Measurements from ENCODE around the gene ARG2. TPM values are rescaled to one million over a fixed set of nuclear protein-coding genes. Genes with fewer than 3 reads are reported as not detected.

ARG2 gene
- total RNA-seq, 1 experiment from 2014 or later: 35.2 TPM

DNA sequence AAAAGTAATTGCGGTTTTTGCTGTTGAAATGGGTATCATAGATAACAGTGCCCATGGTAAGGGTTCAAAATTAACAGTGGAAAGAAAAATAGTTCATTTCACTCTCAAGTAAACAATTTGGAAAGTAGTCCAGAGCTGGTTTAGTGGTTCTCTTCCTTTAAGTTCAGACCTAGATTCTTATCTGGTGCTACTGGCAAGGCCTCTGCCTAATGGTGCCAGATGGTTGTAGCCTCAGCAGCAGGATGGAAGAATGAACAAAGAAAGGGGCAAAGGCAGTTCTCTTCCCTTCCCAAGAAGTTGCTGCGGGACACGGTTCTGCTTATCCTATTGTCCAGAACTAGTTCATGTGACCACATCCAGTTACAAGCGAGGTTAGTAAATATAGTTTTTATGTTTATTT, 10.5 kb downstream of the ARG2 start:
- no peaks in the 10 kb centered on the region for H3K4me1 ChIP-seq (ENCODE audit: insufficient read depth, low read length)
- H2BK20ac ChIP-seq (ENCODE audit: low read depth, low read length, poor library complexity, severe bottlenecking): no peak overlapping the region
- no peak overlapping the region for H4K91ac ChIP-seq (ENCODE audit: insufficient read length, low read depth, low read length)
- H4K20me1 ChIP-seq (ENCODE audit: control insufficient read depth, insufficient read depth, insufficient read length): no peaks in the 10 kb centered on the region
- no peak overlapping the region for H4K5ac ChIP-seq (ENCODE audit: insufficient read length, low read depth, low read length)
- TF ChIP-seq CTCF (conservative IDR thresholded peaks at IDR 0.05): no peak
- no peak overlapping the region for H2BK5ac ChIP-seq (ENCODE audit: insufficient read length, low read length)
- H2AK5ac ChIP-seq (ENCODE audit: insufficient read length, low read length): no peak overlapping the region
- no peak overlapping the region for H3K4me2 ChIP-seq (ENCODE audit: insufficient read depth, insufficient read length, low read length)
- H3K79me2 ChIP-seq (ENCODE audit: insufficient read depth, low read length): no peaks in the 10 kb centered on the region
- H3K14ac ChIP-seq (ENCODE audit: insufficient read depth, low read length): no peak overlapping the region
- H2BK12ac ChIP-seq (ENCODE audit: insufficient read length, low read depth, low read length): no peak overlapping the region
- H3K9ac ChIP-seq (ENCODE audit: extremely low read depth, insufficient read length, low read length): no peak overlapping the region
- H3K18ac ChIP-seq (ENCODE audit: insufficient read length, low read depth, low read length): no peak overlapping the region
- no CpG with 5 or more reads among the region's 4 CpGs for WGBS (ENCODE audit: extremely low coverage, insufficient read length, low lambda C conversion rate)
- no peaks in the 10 kb centered on the region for H3K79me1 ChIP-seq (ENCODE audit: insufficient read depth, low read depth, low read length, poor library complexity, severe bottlenecking)
- Mint-ChIP-seq H3K36me3 (ENCODE audit: insufficient read depth in 1 of 3, low read depth in 3 of 3) (peaks cover 5 to 7% (median 7%) of the 10 kb centered on the region in 3 experiments), H3K27ac (no peak overlapping the region), H3K27me3 (ENCODE audit: low read depth) (no peaks in the 10 kb centered on the region), H3K4me3 (no peak overlapping the region), H3K9me3 (no peaks in the 10 kb centered on the region), H3K4me1 (no peaks in the 10 kb centered on the region)
- H3T11ph ChIP-seq (ENCODE audit: low read length): no peak overlapping the region
- no peaks in the 10 kb centered on the region for H3K23me2 ChIP-seq (ENCODE audit: insufficient read length, low read depth, low read length, poor library complexity, severe bottlenecking)
- H3K27ac ChIP-seq (ENCODE audit: insufficient read length, low read depth, low read length): no peak overlapping the region
- H3K9me3 ChIP-seq (ENCODE audit: control insufficient read depth, low read depth, low read length): no peaks in the 10 kb centered on the region
- H2AFZ ChIP-seq (ENCODE audit: low read length): no peak overlapping the region
- no peak for DNase-seq
- no peak overlapping the region for H3K56ac ChIP-seq (ENCODE audit: insufficient read length, low read depth, low read length)
- H2BK15ac ChIP-seq (ENCODE audit: low read depth, low read length): no peak overlapping the region
- H3K4ac ChIP-seq (ENCODE audit: low read depth, low read length): no peak overlapping the region
- H3K27me3 ChIP-seq (ENCODE audit: insufficient read depth, low read length): no peaks in the 10 kb centered on the region
- no peak overlapping the region for H4K8ac ChIP-seq (replicated peaks; ENCODE audit: insufficient read length, low read depth, low read length)
- no peak overlapping the region for H2BK120ac ChIP-seq (ENCODE audit: low read depth, low read length, poor library complexity, severe bottlenecking)
- no peak overlapping the region for H3K23ac ChIP-seq (ENCODE audit: insufficient read length, low read depth, low read length)
